Uterus (tissue), 2 donors: ENCODE measurements around the gene TRA2B.

ENCODE experiments used
- POLR2A ChIP-seq, 2 donors: fragments of 450-650 bp; IDR thresholded peaks; one replicate each; pipeline ENCODE4 v1.6.1; 2016; ENCODE audit warnings: antibody characterized with exemption in 2 of 2, mild to moderate bottlenecking in 1 of 2, moderate library complexity in 1 of 2
- TF ChIP-seq, protein P1 (sequence below), 4 experiments: fragments of 200-600 bp in 2 of 4; fragments of 450-650 bp in 2 of 4; sonication (generic) in 2 of 4; IDR thresholded peaks; one replicate each; pipeline ENCODE4 v1.5.1; 2016 to 2019; ENCODE audit warnings: antibody characterized with exemption in 4 of 4, mild to moderate bottlenecking in 2 of 4, moderate library complexity in 1 of 4

DNA sequence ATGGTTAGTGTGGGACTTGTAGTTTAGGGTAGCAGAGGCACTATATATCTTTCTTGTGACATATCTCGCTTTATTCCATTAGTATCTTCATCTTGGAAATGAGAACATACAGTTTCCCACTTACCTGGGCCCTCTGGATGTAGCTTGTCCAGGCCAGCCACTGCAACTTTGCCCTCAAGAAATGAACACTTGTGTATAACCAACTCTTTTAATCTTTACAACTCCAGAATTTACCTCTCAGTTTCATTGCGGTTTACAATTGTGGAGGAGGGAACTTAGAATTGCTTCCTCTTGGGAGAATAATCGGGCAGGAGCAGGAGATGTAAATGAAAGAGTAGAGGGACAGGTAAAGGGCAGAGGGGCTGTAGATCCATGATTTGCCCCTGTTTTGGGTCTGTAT, 18.4 kb upstream of the TRA2B start:
- TF ChIP-seq, protein P1, sequence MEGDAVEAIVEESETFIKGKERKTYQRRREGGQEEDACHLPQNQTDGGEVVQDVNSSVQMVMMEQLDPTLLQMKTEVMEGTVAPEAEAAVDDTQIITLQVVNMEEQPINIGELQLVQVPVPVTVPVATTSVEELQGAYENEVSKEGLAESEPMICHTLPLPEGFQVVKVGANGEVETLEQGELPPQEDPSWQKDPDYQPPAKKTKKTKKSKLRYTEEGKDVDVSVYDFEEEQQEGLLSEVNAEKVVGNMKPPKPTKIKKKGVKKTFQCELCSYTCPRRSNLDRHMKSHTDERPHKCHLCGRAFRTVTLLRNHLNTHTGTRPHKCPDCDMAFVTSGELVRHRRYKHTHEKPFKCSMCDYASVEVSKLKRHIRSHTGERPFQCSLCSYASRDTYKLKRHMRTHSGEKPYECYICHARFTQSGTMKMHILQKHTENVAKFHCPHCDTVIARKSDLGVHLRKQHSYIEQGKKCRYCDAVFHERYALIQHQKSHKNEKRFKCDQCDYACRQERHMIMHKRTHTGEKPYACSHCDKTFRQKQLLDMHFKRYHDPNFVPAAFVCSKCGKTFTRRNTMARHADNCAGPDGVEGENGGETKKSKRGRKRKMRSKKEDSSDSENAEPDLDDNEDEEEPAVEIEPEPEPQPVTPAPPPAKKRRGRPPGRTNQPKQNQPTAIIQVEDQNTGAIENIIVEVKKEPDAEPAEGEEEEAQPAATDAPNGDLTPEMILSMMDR (IDR thresholded peaks at IDR 0.05) = no peak
- no peak for TF ChIP-seq POLR2A (IDR thresholded peaks at IDR 0.05)
